Measurements from ENCODE around the gene TACSTD2. TPM values are rescaled to one million over a fixed set of nuclear protein-coding genes. Genes with fewer than 3 reads are reported as not detected.
A peak's percentile ranks its signal among the peaks of the same experiment; 100 is the strongest.

The TACSTD2 gene
- total RNA-seq, 1 donor from 2014 or later: 0.10 TPM

DNA sequence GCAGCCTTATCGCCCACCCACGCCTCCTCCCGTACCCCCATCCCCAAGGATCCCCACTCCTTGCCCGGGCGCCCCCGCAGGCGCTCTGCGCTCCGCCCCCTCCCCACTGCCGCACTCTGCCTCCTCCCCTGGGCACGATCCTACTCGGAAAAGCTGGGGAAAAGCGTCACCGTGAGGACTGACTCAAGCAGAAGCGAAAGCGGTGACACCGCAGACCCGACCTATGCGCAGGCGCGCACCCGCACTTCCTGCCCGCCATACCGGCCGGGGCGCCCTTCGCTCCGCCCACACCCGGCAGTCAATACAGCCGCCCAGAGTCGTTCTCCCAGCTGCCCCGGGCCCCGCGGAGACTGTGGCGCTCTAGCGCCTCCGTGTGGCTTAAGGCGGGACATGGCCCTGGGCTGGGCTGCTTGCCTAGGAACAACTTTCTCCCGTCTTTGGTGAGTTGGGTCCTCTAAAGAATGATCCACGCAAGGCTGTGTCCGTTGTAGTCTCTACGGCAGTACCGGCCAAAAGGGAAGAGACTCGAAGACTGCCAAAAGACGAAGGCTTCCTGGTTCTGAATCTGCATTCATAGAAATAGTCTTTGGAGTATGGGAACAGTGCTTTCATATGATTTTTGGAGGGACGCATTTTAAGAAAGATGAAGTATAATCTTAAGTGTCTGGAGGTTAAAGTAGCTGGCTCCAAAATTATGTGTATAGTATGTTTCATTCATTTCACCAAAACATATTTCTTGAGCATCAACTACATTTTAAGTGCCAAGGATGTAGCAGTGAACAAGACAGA, 30.3 kb downstream of the TACSTD2 start, which contains the start of gene OMA1:
OMA1 (minus strand) TSS at position 207 of the 789 bp plus-strand sequence. CDS start 7,432 bp downstream, outside the sequence.
- peak; percentile 99 for DNase-seq (ENCODE audit: low spot score)
- Mint-ChIP-seq H3K9me3 (ENCODE audit: unreplicated experiment) (no peaks in the 10 kb centered on the region), H3K4me3 (ENCODE audit: unreplicated experiment) (peak within 1 kb of the TSS; percentile 92), H3K36me3 (ENCODE audit: low read depth, unreplicated experiment) (no peaks in the 10 kb centered on the region), H3K4me1 (ENCODE audit: unreplicated experiment) (peaks cover 12% of the 10 kb centered on the region), H3K27me3 (ENCODE audit: unreplicated experiment) (peaks cover 2% of the 10 kb centered on the region), H3K27ac (ENCODE audit: unreplicated experiment) (peak within 1 kb of the TSS; percentile 96)
- TF ChIP-seq, protein P1, sequence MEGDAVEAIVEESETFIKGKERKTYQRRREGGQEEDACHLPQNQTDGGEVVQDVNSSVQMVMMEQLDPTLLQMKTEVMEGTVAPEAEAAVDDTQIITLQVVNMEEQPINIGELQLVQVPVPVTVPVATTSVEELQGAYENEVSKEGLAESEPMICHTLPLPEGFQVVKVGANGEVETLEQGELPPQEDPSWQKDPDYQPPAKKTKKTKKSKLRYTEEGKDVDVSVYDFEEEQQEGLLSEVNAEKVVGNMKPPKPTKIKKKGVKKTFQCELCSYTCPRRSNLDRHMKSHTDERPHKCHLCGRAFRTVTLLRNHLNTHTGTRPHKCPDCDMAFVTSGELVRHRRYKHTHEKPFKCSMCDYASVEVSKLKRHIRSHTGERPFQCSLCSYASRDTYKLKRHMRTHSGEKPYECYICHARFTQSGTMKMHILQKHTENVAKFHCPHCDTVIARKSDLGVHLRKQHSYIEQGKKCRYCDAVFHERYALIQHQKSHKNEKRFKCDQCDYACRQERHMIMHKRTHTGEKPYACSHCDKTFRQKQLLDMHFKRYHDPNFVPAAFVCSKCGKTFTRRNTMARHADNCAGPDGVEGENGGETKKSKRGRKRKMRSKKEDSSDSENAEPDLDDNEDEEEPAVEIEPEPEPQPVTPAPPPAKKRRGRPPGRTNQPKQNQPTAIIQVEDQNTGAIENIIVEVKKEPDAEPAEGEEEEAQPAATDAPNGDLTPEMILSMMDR (IDR thresholded peaks at IDR 0.05; ENCODE audit: unreplicated experiment): peak; percentile 86

GRCh38 chr1:58545591-58546519, 31.2 kb downstream of the TACSTD2 start:
- Mint-ChIP-seq H3K36me3 (ENCODE audit: low read depth, unreplicated experiment) (no peaks in the 10 kb centered on the region), H3K27ac (ENCODE audit: unreplicated experiment) (peak overlapping the region; percentile 88), H3K4me1 (ENCODE audit: unreplicated experiment) (peaks cover 12% of the 10 kb centered on the region), H3K27me3 (ENCODE audit: unreplicated experiment) (peaks cover 2% of the 10 kb centered on the region), H3K4me3 (ENCODE audit: unreplicated experiment) (peak overlapping the region; percentile 92), H3K9me3 (ENCODE audit: unreplicated experiment) (no peaks in the 10 kb centered on the region)
- TF ChIP-seq, protein P1 (IDR thresholded peaks at IDR 0.05; ENCODE audit: unreplicated experiment): no peak
- DNase-seq (ENCODE audit: low spot score): peak; percentile 67

- Mint-ChIP-seq H3K36me3 (ENCODE audit: low read depth, unreplicated experiment) (no peaks in the 10 kb centered on the region), H3K4me1 (ENCODE audit: unreplicated experiment) (peaks cover 12% of the 10 kb centered on the region), H3K27ac (ENCODE audit: unreplicated experiment) (no peak overlapping the region), H3K4me3 (ENCODE audit: unreplicated experiment) (no peak overlapping the region), H3K27me3 (ENCODE audit: unreplicated experiment) (no peaks in the 10 kb centered on the region), H3K9me3 (ENCODE audit: unreplicated experiment) (no peaks in the 10 kb centered on the region)
- TF ChIP-seq, protein P1 (IDR thresholded peaks at IDR 0.05; ENCODE audit: unreplicated experiment): no peak
- DNase-seq (ENCODE audit: low spot score): no peak
These were observed 33.8 kb downstream of the TACSTD2 start for GRCh38 chr1:58543260-58543659.

GRCh38 chr1:58539553-58539952, 37.5 kb downstream of the TACSTD2 start:
- H3K9me3 Mint-ChIP-seq (ENCODE audit: unreplicated experiment): no peaks in the 10 kb centered on the region
- H3K27ac Mint-ChIP-seq (ENCODE audit: unreplicated experiment): no peak overlapping the region
- H3K36me3 Mint-ChIP-seq (ENCODE audit: low read depth, unreplicated experiment): no peaks in the 10 kb centered on the region
- peaks cover 3% of the 10 kb centered on the region for H3K4me1 Mint-ChIP-seq (ENCODE audit: unreplicated experiment)
- no peak overlapping the region for H3K4me3 Mint-ChIP-seq (ENCODE audit: unreplicated experiment)
- TF ChIP-seq, protein P1 (IDR thresholded peaks at IDR 0.05; ENCODE audit: unreplicated experiment): no peak
- H3K27me3 Mint-ChIP-seq (ENCODE audit: unreplicated experiment): no peaks in the 10 kb centered on the region
- no peak for DNase-seq (ENCODE audit: low spot score)

Measured in endothelial cell (in vitro differentiated cells).